NB4 (cell line): ENCODE data around the gene FOXE3.

Experiments used
- DNase-seq: peaks from one replicate; pipeline ENCODE4 v3.0.0; 2010; ENCODE audit warnings: low read depth
- H3K4me3 ChIP-seq: one replicate; pipeline ENCODE4 v1.5.1; 2011; ENCODE audit warnings: mild to moderate bottlenecking, low read depth, low read length, moderate library complexity
- CTCF ChIP-seq: IDR thresholded peaks from one replicate; pipeline ENCODE4 v1.5.1; 2012; ENCODE audit warnings: low read depth, low read length
- MYC ChIP-seq: IDR thresholded peaks from 2 replicates; pipeline ENCODE4 v1.6.1; 2011; ENCODE audit warnings: low read depth, low read length
- POLR2A ChIP-seq: IDR thresholded peaks from 2 replicates; pipeline ENCODE4 v1.6.1; 2011; ENCODE audit warnings: mild to moderate bottlenecking; ENCODE audit not compliant: insufficient read length; ENCODE audit errors: extremely low read depth
- TF ChIP-seq, protein P1 (sequence below): IDR thresholded peaks from 2 replicates; pipeline ENCODE4 v1.6.1; 2011; ENCODE audit warnings: low read depth, low read length

Gene FOXE3

GRCh38 chr1:47399138-47399845 is 16.8 kb upstream of the FOXE3 start:
- H3K4me3 ChIP-seq: no peak overlapping the region
- no peak for DNase-seq
- TF ChIP-seq POLR2A (no peak), MYC (no peak), CTCF (no peak)
- TF ChIP-seq, protein P1, sequence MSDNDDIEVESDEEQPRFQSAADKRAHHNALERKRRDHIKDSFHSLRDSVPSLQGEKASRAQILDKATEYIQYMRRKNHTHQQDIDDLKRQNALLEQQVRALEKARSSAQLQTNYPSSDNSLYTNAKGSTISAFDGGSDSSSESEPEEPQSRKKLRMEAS: no peak

- TF ChIP-seq CTCF: no peak
- TF ChIP-seq, protein P1: no peak
- TF ChIP-seq POLR2A: no peak
- no peak for TF ChIP-seq MYC
- DNase-seq: no peak
- H3K4me3 ChIP-seq: no peak overlapping the region
Measured at GRCh38 chr1:47399846-47400155, 16.3 kb upstream of the FOXE3 start.

DNA sequence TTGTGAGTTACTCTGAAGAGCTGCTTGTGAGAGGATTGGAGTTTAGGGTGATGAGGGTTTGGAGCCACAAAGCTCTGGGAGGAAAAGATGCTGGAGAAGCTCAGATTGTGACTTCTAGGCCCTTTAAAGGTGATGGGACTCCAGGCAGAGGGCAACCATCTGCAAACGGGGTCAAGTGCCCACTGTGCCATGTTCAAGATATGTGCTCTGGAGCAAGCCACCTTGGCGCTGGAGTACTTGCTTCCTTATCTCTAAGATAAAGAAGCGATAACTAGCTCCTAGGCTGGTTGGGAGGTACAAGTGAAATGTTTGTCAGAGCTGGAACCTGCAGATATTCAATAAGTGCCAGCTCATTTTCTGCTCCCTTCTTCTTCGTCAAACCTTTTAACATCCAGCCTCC is 14.3 kb upstream of the FOXE3 start:
- no peak for DNase-seq
- no peak overlapping the region for H3K4me3 ChIP-seq
- TF ChIP-seq POLR2A (no peak), MYC (no peak), CTCF (no peak)
- TF ChIP-seq, protein P1: no peak

DNA sequence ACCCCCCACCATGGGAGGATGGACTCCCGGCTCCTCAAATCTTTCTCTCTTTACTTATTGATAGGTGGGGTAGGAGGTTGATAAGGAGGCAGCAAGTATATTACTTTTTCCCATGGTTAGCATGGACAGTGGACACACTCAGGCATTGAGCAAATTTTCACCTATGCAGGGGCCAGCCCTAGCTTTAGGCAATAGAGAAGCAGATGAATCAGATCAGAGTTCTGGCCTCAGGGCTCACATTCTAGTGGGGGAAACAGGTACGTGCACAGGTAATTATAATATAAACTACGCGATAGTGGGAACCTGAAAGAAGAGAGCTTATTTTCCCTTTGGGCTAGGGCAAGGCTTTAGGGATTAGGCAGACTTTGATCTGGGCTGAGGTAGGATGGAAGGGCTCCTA is 13.5 kb upstream of the FOXE3 start:
- TF ChIP-seq CTCF (no peak), POLR2A (no peak), MYC (no peak)
- TF ChIP-seq, protein P1: no peak
- no peak for DNase-seq

DNA sequence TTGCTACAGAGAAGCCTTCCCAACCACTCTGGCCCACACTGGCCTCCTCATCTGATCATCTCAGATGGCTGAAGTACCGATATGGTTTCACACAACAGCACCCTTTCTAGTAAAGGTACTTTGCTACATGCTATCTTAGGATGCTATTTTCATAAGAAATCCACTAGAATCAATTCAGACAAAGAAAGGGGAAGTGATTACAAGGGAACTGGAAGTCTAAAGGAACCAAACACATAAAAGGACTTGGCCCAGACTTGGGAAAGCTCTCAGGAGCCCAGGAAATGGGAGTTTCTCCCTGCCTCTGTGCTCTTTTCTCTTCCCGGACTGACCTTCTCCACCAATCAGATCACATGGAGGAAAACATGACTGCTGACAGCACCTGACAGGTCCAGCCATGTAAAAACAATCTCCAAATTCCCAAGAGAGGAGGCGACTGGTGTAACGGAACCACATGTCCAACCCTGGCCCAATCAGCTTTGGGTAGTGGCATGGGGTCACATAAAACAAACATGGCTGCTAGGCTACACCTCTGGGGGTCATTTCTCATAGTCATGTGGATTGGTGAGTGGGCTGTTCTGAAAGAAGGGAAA is 12.7 kb upstream of the FOXE3 start:
- DNase-seq: no peak
- no peak for TF ChIP-seq POLR2A
- TF ChIP-seq, protein P1: no peak
- no peak for TF ChIP-seq CTCF
- no peak for TF ChIP-seq MYC

More for the DNA sequence above, 13.5 kb upstream of the FOXE3 start:
- H3K4me3 ChIP-seq: no peak overlapping the region

More for the DNA sequence above, 12.7 kb upstream of the FOXE3 start:
- H3K4me3 ChIP-seq: no peak overlapping the region
